Neural crest cell (in vitro differentiated cells): ENCODE results near the gene TNS3. TPM values are rescaled to one million over a fixed set of nuclear protein-coding genes. Genes with fewer than 3 reads are reported as not detected.
"Not testable (repeated sequence)": the region's sequence is repeated elsewhere in the genome, so short reads cannot be mapped to it uniquely, and the experiment has no call there.

Experiments
- DNase-seq: peaks from one replicate; pipeline ENCODE4 v3.0.0; 2021; ENCODE audit warnings: low read depth, mixed read lengths, low spot score
- H3K27ac Mint-ChIP-seq: one replicate; pipeline ENCODE4 v1.8.0; 2021; ENCODE audit warnings: mild to moderate bottlenecking, mixed read lengths; ENCODE audit not compliant: unreplicated experiment
- H3K27me3 Mint-ChIP-seq: 2 replicates; pipeline ENCODE4 v1.8.0; 2021; ENCODE audit warnings: low read depth, mild to moderate bottlenecking, mixed read lengths
- H3K36me3 Mint-ChIP-seq: 2 replicates; pipeline ENCODE4 v1.8.0; 2021; ENCODE audit warnings: low read depth, mild to moderate bottlenecking, mixed read lengths
- H3K4me1 Mint-ChIP-seq: 2 replicates; pipeline ENCODE4 v1.8.0; 2021; ENCODE audit warnings: mixed read lengths
- H3K4me3 Mint-ChIP-seq: one replicate; pipeline ENCODE4 v1.8.0; 2021; ENCODE audit warnings: mild to moderate bottlenecking, mixed read lengths
- H3K9me3 Mint-ChIP-seq: 2 replicates; pipeline ENCODE4 v1.8.0; 2021; ENCODE audit warnings: mixed read lengths
- total RNA-seq: library from RNA; stranded (reverse); gene quantifications from 2 replicates; pipeline ENCODE4 v1.2.1, GENCODE V29; 2021
- TF ChIP-seq, protein P1 (sequence below): fragments of 200-600 bp; sonication (generic); conservative IDR thresholded peaks from 2 replicates; pipeline ENCODE4 v1.5.0; 2021; ENCODE audit warnings: antibody characterized with exemption, mild to moderate bottlenecking

TNS3 gene
- total RNA-seq, 1 donor from 2014 or later: 26.4 TPM

DNA sequence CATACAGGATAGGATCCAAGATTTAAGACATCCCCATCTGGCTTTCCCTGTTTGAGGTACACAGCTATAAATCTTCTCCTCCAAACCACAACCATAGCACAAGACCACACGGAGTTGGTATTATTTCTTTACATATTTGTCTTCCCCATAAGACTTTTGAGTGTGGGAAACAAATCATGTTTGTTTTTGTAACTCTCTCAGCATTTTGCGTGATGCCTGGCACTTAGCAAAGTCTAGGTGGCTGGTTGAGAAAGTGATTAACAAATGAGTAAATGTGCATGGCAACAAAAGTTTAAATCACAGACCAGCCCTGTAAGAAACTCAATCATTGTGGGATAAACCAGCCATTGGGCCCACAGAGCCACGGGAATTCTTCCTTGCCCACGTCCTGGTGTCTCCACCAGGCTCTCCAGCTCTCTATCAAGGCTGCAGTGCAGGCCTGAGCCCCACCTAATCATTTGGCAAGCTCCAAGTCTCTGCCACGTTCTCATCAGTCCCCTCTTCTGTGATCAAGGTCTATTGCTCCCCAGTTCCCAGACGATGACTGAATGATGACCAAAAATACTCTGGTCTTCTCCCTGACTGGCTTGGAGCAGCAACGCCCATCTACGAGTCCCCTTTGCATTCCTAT is 317.8 kb downstream of the TNS3 start:
- Mint-ChIP-seq H3K27ac (no peak overlapping the region), H3K9me3 (peaks cover 7% of the 10 kb centered on the region), H3K4me1 (peaks cover 10% of the 10 kb centered on the region), H3K4me3 (no peak overlapping the region), H3K27me3 (no peaks in the 10 kb centered on the region), H3K36me3 (peaks cover 5% of the 10 kb centered on the region)
- TF ChIP-seq, protein P1, sequence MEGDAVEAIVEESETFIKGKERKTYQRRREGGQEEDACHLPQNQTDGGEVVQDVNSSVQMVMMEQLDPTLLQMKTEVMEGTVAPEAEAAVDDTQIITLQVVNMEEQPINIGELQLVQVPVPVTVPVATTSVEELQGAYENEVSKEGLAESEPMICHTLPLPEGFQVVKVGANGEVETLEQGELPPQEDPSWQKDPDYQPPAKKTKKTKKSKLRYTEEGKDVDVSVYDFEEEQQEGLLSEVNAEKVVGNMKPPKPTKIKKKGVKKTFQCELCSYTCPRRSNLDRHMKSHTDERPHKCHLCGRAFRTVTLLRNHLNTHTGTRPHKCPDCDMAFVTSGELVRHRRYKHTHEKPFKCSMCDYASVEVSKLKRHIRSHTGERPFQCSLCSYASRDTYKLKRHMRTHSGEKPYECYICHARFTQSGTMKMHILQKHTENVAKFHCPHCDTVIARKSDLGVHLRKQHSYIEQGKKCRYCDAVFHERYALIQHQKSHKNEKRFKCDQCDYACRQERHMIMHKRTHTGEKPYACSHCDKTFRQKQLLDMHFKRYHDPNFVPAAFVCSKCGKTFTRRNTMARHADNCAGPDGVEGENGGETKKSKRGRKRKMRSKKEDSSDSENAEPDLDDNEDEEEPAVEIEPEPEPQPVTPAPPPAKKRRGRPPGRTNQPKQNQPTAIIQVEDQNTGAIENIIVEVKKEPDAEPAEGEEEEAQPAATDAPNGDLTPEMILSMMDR: no peak
- no peak for DNase-seq

DNA sequence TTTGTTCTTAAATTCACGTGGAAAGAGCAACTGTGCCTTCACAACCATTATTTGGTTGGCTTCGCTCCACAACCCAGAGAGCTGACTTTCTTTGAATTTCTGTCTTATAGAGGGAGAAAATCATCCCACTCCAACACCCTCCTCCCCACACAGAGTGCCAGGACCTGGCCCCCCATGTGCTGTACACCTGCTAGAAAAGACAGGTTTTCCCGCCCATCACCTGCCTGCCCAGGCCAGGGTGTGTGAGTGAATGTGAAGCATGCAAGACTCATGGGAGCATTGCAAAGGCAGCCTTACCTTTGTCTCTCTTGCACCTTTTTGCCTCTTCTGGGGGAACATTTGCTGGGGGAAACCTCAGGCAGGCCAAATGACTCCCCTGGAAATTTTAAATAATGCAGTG is 319.0 kb downstream of the TNS3 start:
- H3K36me3 Mint-ChIP-seq: peaks cover 4% of the 10 kb centered on the region
- DNase-seq: no peak
- no peak overlapping the region for H3K4me3 Mint-ChIP-seq
- no peaks in the 10 kb centered on the region for H3K27me3 Mint-ChIP-seq
- TF ChIP-seq, protein P1: no peak
- H3K9me3 Mint-ChIP-seq: peaks cover 4% of the 10 kb centered on the region
- H3K4me1 Mint-ChIP-seq: peaks cover 10% of the 10 kb centered on the region
- H3K27ac Mint-ChIP-seq: no peak overlapping the region

GRCh38 chr7:47262160-47262559 is 319.8 kb downstream of the TNS3 start:
- H3K27me3 Mint-ChIP-seq, H3K27ac Mint-ChIP-seq, H3K36me3 Mint-ChIP-seq, H3K9me3 Mint-ChIP-seq, H3K4me3 Mint-ChIP-seq, H3K4me1 Mint-ChIP-seq, DNase-seq: not testable (repeated sequence)

GRCh38 chr7:47260270-47260669 is 321.6 kb downstream of the TNS3 start:
- no peak overlapping the region for H3K27ac Mint-ChIP-seq
- TF ChIP-seq, protein P1: no peak
- peaks cover 3% of the 10 kb centered on the region for H3K36me3 Mint-ChIP-seq
- no peak overlapping the region for H3K4me3 Mint-ChIP-seq
- peaks cover 4% of the 10 kb centered on the region for H3K9me3 Mint-ChIP-seq
- no peaks in the 10 kb centered on the region for H3K27me3 Mint-ChIP-seq
- H3K4me1 Mint-ChIP-seq: peaks cover 9% of the 10 kb centered on the region
- DNase-seq: no peak

- H3K27me3 Mint-ChIP-seq: no peaks in the 10 kb centered on the region
Observed at GRCh38 chr7:47259682-47260081, 322.2 kb downstream of the TNS3 start.

GRCh38 chr7:47258798-47259197 is 323.1 kb downstream of the TNS3 start:
- TF ChIP-seq, protein P1: no peak
- H3K36me3 Mint-ChIP-seq: peaks cover 3% of the 10 kb centered on the region
- no peaks in the 10 kb centered on the region for H3K27me3 Mint-ChIP-seq
- H3K9me3 Mint-ChIP-seq: peaks cover 4% of the 10 kb centered on the region
- H3K4me3 Mint-ChIP-seq: no peak overlapping the region
- no peak for DNase-seq
- peak overlapping the region; percentile 73 for H3K27ac Mint-ChIP-seq
- peaks cover 17% of the 10 kb centered on the region for H3K4me1 Mint-ChIP-seq

More at GRCh38 chr7:47259682-47260081, 322.2 kb downstream of the TNS3 start:
- H3K4me3 Mint-ChIP-seq: no peak overlapping the region
- H3K27ac Mint-ChIP-seq: no peak overlapping the region
- peaks cover 3% of the 10 kb centered on the region for H3K36me3 Mint-ChIP-seq
- peaks cover 12% of the 10 kb centered on the region for H3K4me1 Mint-ChIP-seq
- DNase-seq: no peak
- TF ChIP-seq, protein P1: no peak
- peaks cover 4% of the 10 kb centered on the region for H3K9me3 Mint-ChIP-seq
